GM12865 (cell line): ENCODE measurements around the gene SLC1A5.

Experiments
- DNase-seq: peaks from one replicate; pipeline ENCODE4 v3.0.0; 2010; ENCODE audit warnings: low read depth
- H3K4me3 ChIP-seq: 2 replicates; pipeline ENCODE4 v1.5.1; 2011; ENCODE audit warnings: mild to moderate bottlenecking, low read depth, low read length, control low read depth
- TF ChIP-seq, protein P1 (sequence below): IDR thresholded peaks from 2 replicates; pipeline ENCODE4 v1.5.1; 2011; ENCODE audit warnings: low read length, control low read depth, low read depth, inconsistent platforms; ENCODE audit not compliant: insufficient read depth; ENCODE audit errors: missing control alignments

SLC1A5 gene

DNA sequence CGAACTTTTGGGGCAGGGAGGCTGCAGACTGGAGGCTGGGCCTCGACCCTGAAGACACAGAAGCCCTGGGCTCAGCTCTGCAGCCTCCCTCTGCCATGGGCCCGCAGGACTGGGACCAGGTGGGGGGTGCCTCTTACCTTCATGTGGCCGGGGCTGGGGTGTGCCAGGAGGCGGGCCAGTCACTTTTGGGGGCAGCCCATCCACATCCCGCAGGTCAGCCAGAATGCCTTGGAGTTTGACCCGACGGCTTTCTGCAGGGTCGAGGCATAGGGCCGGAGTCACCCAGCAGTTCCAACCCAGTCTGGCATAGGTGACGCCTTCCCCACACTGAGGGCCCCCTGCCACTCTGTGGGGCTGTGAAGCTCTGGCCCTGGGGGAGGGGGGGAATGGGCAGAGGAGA is 60.6 kb downstream of the SLC1A5 start:
- TF ChIP-seq, protein P1, sequence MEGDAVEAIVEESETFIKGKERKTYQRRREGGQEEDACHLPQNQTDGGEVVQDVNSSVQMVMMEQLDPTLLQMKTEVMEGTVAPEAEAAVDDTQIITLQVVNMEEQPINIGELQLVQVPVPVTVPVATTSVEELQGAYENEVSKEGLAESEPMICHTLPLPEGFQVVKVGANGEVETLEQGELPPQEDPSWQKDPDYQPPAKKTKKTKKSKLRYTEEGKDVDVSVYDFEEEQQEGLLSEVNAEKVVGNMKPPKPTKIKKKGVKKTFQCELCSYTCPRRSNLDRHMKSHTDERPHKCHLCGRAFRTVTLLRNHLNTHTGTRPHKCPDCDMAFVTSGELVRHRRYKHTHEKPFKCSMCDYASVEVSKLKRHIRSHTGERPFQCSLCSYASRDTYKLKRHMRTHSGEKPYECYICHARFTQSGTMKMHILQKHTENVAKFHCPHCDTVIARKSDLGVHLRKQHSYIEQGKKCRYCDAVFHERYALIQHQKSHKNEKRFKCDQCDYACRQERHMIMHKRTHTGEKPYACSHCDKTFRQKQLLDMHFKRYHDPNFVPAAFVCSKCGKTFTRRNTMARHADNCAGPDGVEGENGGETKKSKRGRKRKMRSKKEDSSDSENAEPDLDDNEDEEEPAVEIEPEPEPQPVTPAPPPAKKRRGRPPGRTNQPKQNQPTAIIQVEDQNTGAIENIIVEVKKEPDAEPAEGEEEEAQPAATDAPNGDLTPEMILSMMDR, result no peak
- H3K4me3 ChIP-seq, result no peak overlapping the region
- no peak for DNase-seq

DNA sequence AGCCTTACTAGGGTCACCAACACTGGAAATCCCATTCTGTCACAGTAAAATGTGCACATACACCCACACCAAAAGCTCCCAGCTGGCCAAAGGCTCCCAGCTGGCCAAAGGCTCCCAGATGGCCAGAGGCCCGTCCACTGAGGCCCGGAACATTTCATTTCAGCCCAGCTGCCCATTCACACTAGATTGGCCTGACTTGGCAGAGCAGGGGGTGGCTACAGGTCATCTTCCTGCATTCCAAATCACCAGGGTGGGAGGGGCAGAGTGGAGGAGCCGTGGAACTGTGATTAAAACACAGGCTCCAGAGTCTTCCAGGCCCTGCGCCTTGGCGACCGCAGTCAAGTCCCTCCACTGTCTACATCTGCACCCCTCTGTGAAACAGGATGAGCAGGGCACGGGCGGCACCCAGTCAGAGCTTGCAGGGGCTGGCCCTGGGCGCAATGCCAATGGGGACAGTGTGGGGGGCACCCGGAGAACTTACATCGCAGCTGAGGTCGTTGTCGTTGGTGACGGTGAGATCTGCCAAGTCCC is 61.4 kb downstream of the SLC1A5 start:
- H3K4me3 ChIP-seq, result no peak overlapping the region
- TF ChIP-seq, protein P1, result no peak
- no peak for DNase-seq

DNA sequence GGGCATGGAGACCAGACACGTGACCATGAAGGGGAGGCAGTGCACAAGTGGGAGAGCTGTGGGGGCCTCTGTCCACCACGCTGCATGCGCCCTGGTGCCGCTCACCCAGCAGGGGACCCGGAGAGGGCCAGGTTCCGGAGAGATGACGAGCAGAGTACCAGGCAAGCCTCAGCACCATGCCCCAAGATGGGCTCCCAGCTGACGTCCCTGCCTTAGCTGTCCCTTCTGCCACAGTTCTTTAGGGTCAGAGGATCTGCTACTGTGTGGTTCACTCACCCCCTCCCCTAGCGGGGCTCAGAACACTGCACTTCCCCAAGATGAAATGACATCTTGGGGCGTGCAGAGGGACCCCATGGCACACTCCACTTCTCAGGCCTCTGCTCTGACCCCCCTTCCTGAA is 61.8 kb downstream of the SLC1A5 start:
- DNase-seq, result no peak
- H3K4me3 ChIP-seq, result no peak overlapping the region
- TF ChIP-seq, protein P1, result no peak

DNA sequence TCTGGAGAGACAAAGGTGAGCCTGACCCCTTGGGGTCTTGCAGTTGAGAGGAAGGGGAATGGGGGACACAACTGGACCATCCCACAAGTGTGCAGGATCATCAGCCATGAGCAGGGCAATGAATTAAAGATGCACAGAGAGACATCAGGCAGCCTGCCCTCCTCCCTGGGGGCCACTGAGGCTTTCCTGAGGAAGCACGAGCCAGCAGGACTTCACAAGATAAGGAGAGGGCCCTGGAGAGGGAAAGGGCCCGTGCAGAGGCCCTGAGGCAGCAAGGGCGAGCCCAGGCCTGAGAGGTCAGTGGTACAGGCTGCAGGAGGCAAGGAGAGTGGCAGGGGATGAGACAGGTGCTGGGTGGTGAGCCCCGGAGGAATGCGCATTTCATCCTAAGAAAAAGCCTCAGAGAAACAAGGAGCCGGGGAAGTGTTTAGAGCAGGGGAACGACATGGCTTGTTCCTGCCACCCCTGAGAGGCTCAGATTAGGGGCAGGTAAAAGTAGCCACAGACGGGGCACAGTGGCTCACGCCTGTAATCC is 62.5 kb downstream of the SLC1A5 start:
- TF ChIP-seq, protein P1, result no peak
- H3K4me3 ChIP-seq, result no peak overlapping the region
- DNase-seq, result no peak

DNA sequence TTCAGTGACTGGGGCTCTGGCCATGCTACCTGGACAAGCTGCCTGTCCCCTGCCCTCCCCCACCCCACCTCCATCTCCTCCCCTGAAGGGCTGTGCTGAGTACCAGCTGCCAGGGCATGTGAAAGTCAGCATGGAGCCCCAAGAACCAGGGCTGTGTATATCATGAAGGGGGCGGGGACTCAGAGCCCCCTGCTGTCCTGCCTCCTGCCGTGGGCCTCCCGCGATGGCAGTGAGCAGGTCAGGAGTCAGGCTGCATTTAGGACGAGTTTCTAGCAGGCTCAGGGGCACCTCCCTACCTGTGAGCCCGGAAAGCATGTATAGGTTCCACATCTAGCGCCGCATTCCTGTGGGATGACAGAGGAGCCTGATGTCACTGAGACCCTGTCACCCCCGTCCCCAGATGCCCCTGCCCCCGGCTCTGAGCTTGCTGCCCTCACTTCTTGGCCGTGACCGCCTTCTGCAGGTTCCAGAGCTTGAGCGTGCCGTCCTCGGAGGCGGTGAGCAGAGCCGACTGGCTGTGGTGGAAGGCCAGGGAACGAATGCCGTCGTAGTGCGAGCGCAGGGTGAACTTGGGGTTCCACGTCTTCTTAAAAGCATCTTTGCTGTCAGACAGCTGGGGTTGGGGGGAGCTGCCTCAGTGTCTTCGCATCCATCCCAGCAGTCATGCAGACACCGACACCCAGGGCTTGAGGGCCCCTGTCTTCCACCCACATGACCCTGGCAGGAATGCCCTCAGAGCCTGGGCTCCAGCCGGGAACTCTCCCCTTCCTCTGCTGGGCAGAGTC is 63.2 kb downstream of the SLC1A5 start:
- no peak overlapping the region for H3K4me3 ChIP-seq
- TF ChIP-seq, protein P1, result no peak
- DNase-seq, result no peak
